MM.1S (cell line): Measurements from ENCODE around the gene MVD.

Experiments used
- DNase-seq: peaks from one replicate; pipeline ENCODE4 v3.0.0-alpha.2; 2015
- H2AFZ ChIP-seq: fragments of 300-600 bp; sonication (generic); 2 replicates; pipeline ENCODE4 v1.6.0; 2016; ENCODE audit warnings: antibody characterized with exemption, low read length
- H3F3A ChIP-seq: fragments of 300-600 bp; sonication (generic); 2 replicates; pipeline ENCODE4 v1.6.1; 2016; ENCODE audit warnings: mild to moderate bottlenecking, antibody characterized with exemption, low read length, moderate library complexity, mixed read lengths; ENCODE audit not compliant: insufficient read depth
- H3K27ac ChIP-seq: fragments of 300-600 bp; sonication (generic); 2 replicates; pipeline ENCODE4 v1.5.1; 2016; ENCODE audit warnings: mild to moderate bottlenecking, low read length
- H3K27me3 ChIP-seq: fragments of 300-600 bp; sonication (generic); replicated peaks from 2 replicates; pipeline ENCODE4 v1.6.0; 2016; ENCODE audit warnings: low read length; ENCODE audit not compliant: insufficient read depth
- H3K36me3 ChIP-seq: fragments of 300-600 bp; sonication (generic); replicated peaks from 2 replicates; pipeline ENCODE4 v1.6.1; 2016; ENCODE audit warnings: mild to moderate bottlenecking, low read length, mixed read lengths; ENCODE audit not compliant: insufficient read depth
- H3K4me1 ChIP-seq: fragments of 300-600 bp; sonication (generic); 2 replicates; pipeline ENCODE4 v1.6.1; 2016; ENCODE audit warnings: low read length, mixed read lengths
- H3K4me2 ChIP-seq: fragments of 300-600 bp; sonication (generic); 2 replicates; pipeline ENCODE4 v1.6.0; 2016; ENCODE audit warnings: low read depth, low read length
- H3K4me3 ChIP-seq: fragments of 300-600 bp; sonication (generic); 2 replicates; pipeline ENCODE4 v1.5.1; 2016; ENCODE audit warnings: low read length, mixed read lengths
- H3K79me2 ChIP-seq: fragments of 300-600 bp; sonication (generic); 2 replicates; pipeline ENCODE4 v1.6.1; 2016; ENCODE audit warnings: mixed run types, low read length, mixed read lengths
- H3K9ac ChIP-seq: fragments of 300-600 bp; sonication (generic); 2 replicates; pipeline ENCODE4 v1.6.1; 2016; ENCODE audit warnings: low read length, mixed read lengths
- H3K9me2 ChIP-seq: fragments of 300-600 bp; sonication (generic); replicated peaks from 2 replicates; pipeline ENCODE4 v1.6.1; 2016; ENCODE audit warnings: mild to moderate bottlenecking, low read length, mixed read lengths; ENCODE audit not compliant: insufficient read depth
- H3K9me3 ChIP-seq: fragments of 300-600 bp; sonication (generic); replicated peaks from 2 replicates; pipeline ENCODE4 v1.6.1; 2016; ENCODE audit warnings: mild to moderate bottlenecking, low read length, mixed read lengths; ENCODE audit not compliant: insufficient read depth
- H4K20me1 ChIP-seq: fragments of 300-600 bp; sonication (generic); 2 replicates; pipeline ENCODE4 v1.6.1; 2016; ENCODE audit warnings: mild to moderate bottlenecking, low read length, moderate library complexity, mixed read lengths; ENCODE audit not compliant: insufficient read depth
- CTCF ChIP-seq: fragments of 300-600 bp; sonication (generic); IDR thresholded peaks from 2 replicates; pipeline ENCODE4 v1.5.1; 2016; ENCODE audit warnings: antibody characterized with exemption, low read length, mixed read lengths
- EZH2 ChIP-seq: fragments of 300-600 bp; sonication (generic); optimal IDR thresholded peaks from 2 replicates; pipeline ENCODE3; 2017; ENCODE audit warnings: low read depth, mild to moderate bottlenecking, antibody characterized with exemption, low read length, mixed read lengths
- EZH2phosphoT487 ChIP-seq: fragments of 300-600 bp; sonication (generic); IDR thresholded peaks from 2 replicates; pipeline ENCODE4 v1.6.1; 2018; ENCODE audit warnings: antibody characterized with exemption, low read length

The MVD gene

GRCh38 chr16:88640498-88641247, 22.2 kb downstream of the MVD start:
- no peak overlapping the region for H3K9ac ChIP-seq
- H2AFZ ChIP-seq, result no peak overlapping the region
- no peaks in the 10 kb centered on the region for H3K27me3 ChIP-seq
- H4K20me1 ChIP-seq, result no peaks in the 10 kb centered on the region
- H3K36me3 ChIP-seq, result no peaks in the 10 kb centered on the region
- H3K4me2 ChIP-seq, result no peak overlapping the region
- H3K4me3 ChIP-seq, result no peak overlapping the region
- no peak for DNase-seq
- H3K79me2 ChIP-seq, result no peaks in the 10 kb centered on the region
- TF ChIP-seq EZH2phosphoT487 (no peak), CTCF (no peak), EZH2 (no peak)
- H3K9me2 ChIP-seq, result no peaks in the 10 kb centered on the region
- no peak overlapping the region for H3K27ac ChIP-seq
- H3K4me1 ChIP-seq, result peaks cover 11% of the 10 kb centered on the region
- no peaks in the 10 kb centered on the region for H3F3A ChIP-seq
- no peaks in the 10 kb centered on the region for H3K9me3 ChIP-seq

DNA sequence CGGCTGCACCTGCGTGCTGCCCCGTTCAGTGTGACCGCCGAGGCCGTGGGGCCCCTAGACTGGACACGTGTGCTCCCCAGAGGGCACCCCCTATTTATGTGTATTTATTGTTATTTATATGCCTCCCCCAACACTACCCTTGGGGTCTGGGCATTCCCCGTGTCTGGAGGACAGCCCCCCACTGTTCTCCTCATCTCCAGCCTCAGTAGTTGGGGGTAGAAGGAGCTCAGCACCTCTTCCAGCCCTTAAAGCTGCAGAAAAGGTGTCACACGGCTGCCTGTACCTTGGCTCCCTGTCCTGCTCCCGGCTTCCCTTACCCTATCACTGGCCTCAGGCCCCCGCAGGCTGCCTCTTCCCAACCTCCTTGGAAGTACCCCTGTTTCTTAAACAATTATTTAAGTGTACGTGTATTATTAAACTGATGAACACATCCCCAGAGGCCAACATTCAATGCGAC, 22.8 kb downstream of the MVD start:
- peaks cover 15% of the 10 kb centered on the region for H3K4me1 ChIP-seq
- no peak overlapping the region for H2AFZ ChIP-seq
- H3K9me3 ChIP-seq, result no peaks in the 10 kb centered on the region
- no peak overlapping the region for H3K4me3 ChIP-seq
- no peaks in the 10 kb centered on the region for H3K9me2 ChIP-seq
- TF ChIP-seq EZH2 (no peak), CTCF (no peak), EZH2phosphoT487 (no peak)
- H3K79me2 ChIP-seq, result no peaks in the 10 kb centered on the region
- H3F3A ChIP-seq, result no peaks in the 10 kb centered on the region
- H3K36me3 ChIP-seq, result no peaks in the 10 kb centered on the region
- no peak overlapping the region for H3K4me2 ChIP-seq
- H3K27ac ChIP-seq, result no peak overlapping the region
- no peak for DNase-seq
- no peaks in the 10 kb centered on the region for H3K27me3 ChIP-seq
- no peak overlapping the region for H3K9ac ChIP-seq
- no peaks in the 10 kb centered on the region for H4K20me1 ChIP-seq

GRCh38 chr16:88639231-88640038, 23.5 kb downstream of the MVD start:
- no peaks in the 10 kb centered on the region for H3K9me3 ChIP-seq
- H3K9me2 ChIP-seq, result no peaks in the 10 kb centered on the region
- H3K79me2 ChIP-seq, result no peaks in the 10 kb centered on the region
- no peaks in the 10 kb centered on the region for H3K27me3 ChIP-seq
- H3K27ac ChIP-seq, result no peak overlapping the region
- H3F3A ChIP-seq, result no peaks in the 10 kb centered on the region
- no peak overlapping the region for H3K4me3 ChIP-seq
- no peak overlapping the region for H2AFZ ChIP-seq
- H3K9ac ChIP-seq, result no peak overlapping the region
- no peaks in the 10 kb centered on the region for H3K36me3 ChIP-seq
- H4K20me1 ChIP-seq, result no peaks in the 10 kb centered on the region
- no peak overlapping the region for H3K4me2 ChIP-seq
- H3K4me1 ChIP-seq, result peaks cover 15% of the 10 kb centered on the region
- TF ChIP-seq CTCF, result no peak
- no peak for TF ChIP-seq EZH2
- no peak for TF ChIP-seq EZH2phosphoT487
- DNase-seq, result no peak
